Activated naive CD8-positive, alpha-beta T cell (primary cell): ENCODE data around the gene FAM234A.

Experiments
- H3K27ac Mint-ChIP-seq: one replicate; pipeline ENCODE4 v1.8.0; 2021; ENCODE audit warnings: mixed read lengths
- H3K27me3 Mint-ChIP-seq: one replicate; pipeline ENCODE4 v1.8.0; 2021; ENCODE audit warnings: mixed read lengths
- H3K36me3 Mint-ChIP-seq: one replicate; pipeline ENCODE4 v1.8.0; 2021; ENCODE audit warnings: mixed read lengths
- H3K4me1 Mint-ChIP-seq: one replicate; pipeline ENCODE4 v1.8.0; 2021; ENCODE audit warnings: low read depth, mixed read lengths
- H3K4me3 Mint-ChIP-seq: one replicate; pipeline ENCODE4 v1.8.0; 2021; ENCODE audit warnings: mild to moderate bottlenecking, mixed read lengths
- H3K9me3 Mint-ChIP-seq: one replicate; pipeline ENCODE4 v1.8.0; 2021; ENCODE audit warnings: low read depth, mixed read lengths

The FAM234A gene

GRCh38 chr16:287981-288920 is 53.6 kb downstream of the FAM234A start:
- Mint-ChIP-seq H3K4me1 (no peaks in the 10 kb centered on the region), H3K27me3 (no peaks in the 10 kb centered on the region), H3K4me3 (no peak overlapping the region), H3K27ac (no peak overlapping the region), H3K36me3 (peaks cover 3% of the 10 kb centered on the region), H3K9me3 (no peaks in the 10 kb centered on the region)

GRCh38 chr16:289395-289997 is 54.9 kb downstream of the FAM234A start:
- Mint-ChIP-seq H3K9me3 (no peaks in the 10 kb centered on the region), H3K36me3 (peaks cover 3% of the 10 kb centered on the region), H3K27ac (no peak overlapping the region), H3K4me1 (no peaks in the 10 kb centered on the region), H3K4me3 (no peak overlapping the region), H3K27me3 (no peaks in the 10 kb centered on the region)

- no peaks in the 10 kb centered on the region for H3K4me1 Mint-ChIP-seq
- H3K4me3 Mint-ChIP-seq: no peak overlapping the region
These were observed 55.5 kb downstream of the FAM234A start for GRCh38 chr16:290015-290680.

GRCh38 chr16:290681-291405 is 56.2 kb downstream of the FAM234A start:
- Mint-ChIP-seq H3K4me3 (no peak overlapping the region), H3K9me3 (no peaks in the 10 kb centered on the region), H3K36me3 (peaks cover 3% of the 10 kb centered on the region), H3K27ac (no peak overlapping the region), H3K27me3 (no peaks in the 10 kb centered on the region), H3K4me1 (no peaks in the 10 kb centered on the region)

More at GRCh38 chr16:290015-290680, 55.5 kb downstream of the FAM234A start:
- Mint-ChIP-seq H3K36me3 (peaks cover 3% of the 10 kb centered on the region), H3K9me3 (no peaks in the 10 kb centered on the region), H3K27ac (no peak overlapping the region), H3K27me3 (no peaks in the 10 kb centered on the region)

- H3K4me1 Mint-ChIP-seq: no peaks in the 10 kb centered on the region
- peaks cover 3% of the 10 kb centered on the region for H3K36me3 Mint-ChIP-seq
- H3K27me3 Mint-ChIP-seq: no peaks in the 10 kb centered on the region
- H3K4me3 Mint-ChIP-seq: no peak overlapping the region
- H3K27ac Mint-ChIP-seq: no peak overlapping the region
- H3K9me3 Mint-ChIP-seq: no peaks in the 10 kb centered on the region
These were observed 56.9 kb downstream of the FAM234A start for GRCh38 chr16:291539-291938.

GRCh38 chr16:293043-293775 is 58.6 kb downstream of the FAM234A start:
- no peak overlapping the region for H3K4me3 Mint-ChIP-seq
- H3K36me3 Mint-ChIP-seq: no peaks in the 10 kb centered on the region
- no peaks in the 10 kb centered on the region for H3K27me3 Mint-ChIP-seq
- H3K4me1 Mint-ChIP-seq: no peaks in the 10 kb centered on the region
- no peak overlapping the region for H3K27ac Mint-ChIP-seq
- H3K9me3 Mint-ChIP-seq: no peaks in the 10 kb centered on the region

GRCh38 chr16:296276-296675 is 61.7 kb downstream of the FAM234A start:
- Mint-ChIP-seq H3K9me3 (no peaks in the 10 kb centered on the region), H3K4me3 (no peak overlapping the region), H3K4me1 (no peaks in the 10 kb centered on the region), H3K27me3 (no peaks in the 10 kb centered on the region), H3K36me3 (no peaks in the 10 kb centered on the region), H3K27ac (no peak overlapping the region)

GRCh38 chr16:296806-297510 is 62.3 kb downstream of the FAM234A start:
- no peaks in the 10 kb centered on the region for H3K9me3 Mint-ChIP-seq
- no peaks in the 10 kb centered on the region for H3K36me3 Mint-ChIP-seq
- H3K4me3 Mint-ChIP-seq: no peak overlapping the region
- H3K27ac Mint-ChIP-seq: no peak overlapping the region
- H3K4me1 Mint-ChIP-seq: no peaks in the 10 kb centered on the region
- no peaks in the 10 kb centered on the region for H3K27me3 Mint-ChIP-seq

- H3K4me3 Mint-ChIP-seq: no peak overlapping the region
- no peaks in the 10 kb centered on the region for H3K36me3 Mint-ChIP-seq
- no peaks in the 10 kb centered on the region for H3K27me3 Mint-ChIP-seq
- H3K9me3 Mint-ChIP-seq: no peaks in the 10 kb centered on the region
- no peak overlapping the region for H3K27ac Mint-ChIP-seq
- no peaks in the 10 kb centered on the region for H3K4me1 Mint-ChIP-seq
These were observed 63.2 kb downstream of the FAM234A start for GRCh38 chr16:297832-298231.

GRCh38 chr16:301235-301634 is 66.6 kb downstream of the FAM234A start:
- Mint-ChIP-seq H3K27ac (no peak overlapping the region), H3K36me3 (no peaks in the 10 kb centered on the region)

GRCh38 chr16:301950-302349 is 67.3 kb downstream of the FAM234A start:
- H3K36me3 Mint-ChIP-seq: no peaks in the 10 kb centered on the region
- H3K27me3 Mint-ChIP-seq: no peaks in the 10 kb centered on the region
- no peak overlapping the region for H3K27ac Mint-ChIP-seq
- H3K4me1 Mint-ChIP-seq: peaks cover 2% of the 10 kb centered on the region
- H3K4me3 Mint-ChIP-seq: no peak overlapping the region
- H3K9me3 Mint-ChIP-seq: no peaks in the 10 kb centered on the region

More at GRCh38 chr16:301235-301634, 66.6 kb downstream of the FAM234A start:
- H3K9me3 Mint-ChIP-seq: no peaks in the 10 kb centered on the region
- peaks cover 2% of the 10 kb centered on the region for H3K4me1 Mint-ChIP-seq
- H3K27me3 Mint-ChIP-seq: no peaks in the 10 kb centered on the region
- no peak overlapping the region for H3K4me3 Mint-ChIP-seq

- H3K4me3 Mint-ChIP-seq: no peak overlapping the region
- H3K4me1 Mint-ChIP-seq: peaks cover 4% of the 10 kb centered on the region
- no peaks in the 10 kb centered on the region for H3K27me3 Mint-ChIP-seq
- H3K27ac Mint-ChIP-seq: no peak overlapping the region
- H3K36me3 Mint-ChIP-seq: no peaks in the 10 kb centered on the region
- H3K9me3 Mint-ChIP-seq: no peaks in the 10 kb centered on the region
These were observed 69.3 kb downstream of the FAM234A start for GRCh38 chr16:303760-304505.

GRCh38 chr16:305916-306626 is 71.5 kb downstream of the FAM234A start:
- H3K4me1 Mint-ChIP-seq: peaks cover 13% of the 10 kb centered on the region
- no peaks in the 10 kb centered on the region for H3K27me3 Mint-ChIP-seq
- no peaks in the 10 kb centered on the region for H3K36me3 Mint-ChIP-seq
- H3K4me3 Mint-ChIP-seq: no peak overlapping the region
- no peak overlapping the region for H3K27ac Mint-ChIP-seq
- no peaks in the 10 kb centered on the region for H3K9me3 Mint-ChIP-seq
